C4-2B (cell line): ENCODE measurements around the gene ADORA2B.
"Not testable (repeated sequence)": the region's sequence is repeated elsewhere in the genome, so short reads cannot be mapped to it uniquely, and the experiment has no call there.

Experiments used
- ZFX ChIP-seq: fragments of 450-650 bp; IDR thresholded peaks from 2 replicates; pipeline ENCODE4 v1.6.1; 2017
- TF ChIP-seq, protein P1 (sequence below): fragments of 450-650 bp; conservative IDR thresholded peaks from 2 replicates; pipeline ENCODE4 v1.5.1; 2017; ENCODE audit warnings: mild to moderate bottlenecking

DNA sequence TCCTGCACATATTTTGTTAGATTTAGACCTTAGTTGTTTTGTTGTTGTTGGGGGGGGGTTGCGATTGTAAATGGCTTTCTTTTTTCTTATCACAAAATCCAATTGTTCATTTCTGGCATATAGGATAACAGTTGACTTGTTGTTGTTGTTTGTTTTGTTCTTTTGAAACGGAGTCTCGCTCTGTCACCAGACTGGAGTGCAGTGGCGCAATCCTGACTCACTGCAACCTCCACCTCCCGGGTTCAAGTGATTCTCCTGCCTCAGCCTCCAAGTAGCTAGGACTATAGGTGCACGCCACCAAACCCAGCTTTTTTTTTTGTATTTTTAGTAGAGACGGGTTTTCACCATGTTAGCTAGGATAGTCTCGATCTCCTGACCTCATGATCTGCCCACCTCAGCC is 39.7 kb upstream of the ADORA2B start:
- TF ChIP-seq, protein P1, sequence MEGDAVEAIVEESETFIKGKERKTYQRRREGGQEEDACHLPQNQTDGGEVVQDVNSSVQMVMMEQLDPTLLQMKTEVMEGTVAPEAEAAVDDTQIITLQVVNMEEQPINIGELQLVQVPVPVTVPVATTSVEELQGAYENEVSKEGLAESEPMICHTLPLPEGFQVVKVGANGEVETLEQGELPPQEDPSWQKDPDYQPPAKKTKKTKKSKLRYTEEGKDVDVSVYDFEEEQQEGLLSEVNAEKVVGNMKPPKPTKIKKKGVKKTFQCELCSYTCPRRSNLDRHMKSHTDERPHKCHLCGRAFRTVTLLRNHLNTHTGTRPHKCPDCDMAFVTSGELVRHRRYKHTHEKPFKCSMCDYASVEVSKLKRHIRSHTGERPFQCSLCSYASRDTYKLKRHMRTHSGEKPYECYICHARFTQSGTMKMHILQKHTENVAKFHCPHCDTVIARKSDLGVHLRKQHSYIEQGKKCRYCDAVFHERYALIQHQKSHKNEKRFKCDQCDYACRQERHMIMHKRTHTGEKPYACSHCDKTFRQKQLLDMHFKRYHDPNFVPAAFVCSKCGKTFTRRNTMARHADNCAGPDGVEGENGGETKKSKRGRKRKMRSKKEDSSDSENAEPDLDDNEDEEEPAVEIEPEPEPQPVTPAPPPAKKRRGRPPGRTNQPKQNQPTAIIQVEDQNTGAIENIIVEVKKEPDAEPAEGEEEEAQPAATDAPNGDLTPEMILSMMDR = not testable (repeated sequence)
- TF ChIP-seq ZFX = not testable (repeated sequence)
